Measurements from ENCODE around the gene GRK1. TPM values are rescaled to one million over a fixed set of nuclear protein-coding genes. Genes with fewer than 3 reads are reported as not detected.
"Not testable (repeated sequence)": the region's sequence is repeated elsewhere in the genome, so short reads cannot be mapped to it uniquely, and the experiment has no call there.

Gene GRK1
- total RNA-seq (2012; rRNA removed): not detected in 2 replicates

- Histone ChIP-seq H3K27me3 (ENCODE audit: control insufficient read depth, insufficient read depth, low read length) (peaks cover 53% of the 10 kb centered on the region), H3K4me1 (ENCODE audit: control insufficient read depth, insufficient read depth, low read length) (no peaks in the 10 kb centered on the region), H3K9ac (ENCODE audit: low read depth, low read length) (no peak within 1 kb of the TSS), H3K36me3 (ENCODE audit: insufficient read depth, low read length) (no peaks in the 10 kb centered on the region), H3K4me2 (ENCODE audit: low read length) (no peak within 1 kb of the TSS), H3K9me3 (replicated peaks; ENCODE audit: low read length) (no peaks in the 10 kb centered on the region), H3K4me3 (ENCODE audit: low read length) (no peak within 1 kb of the TSS)
These were observed at the start of gene GRK1 for GRCh38 chr13:113666951-113667701. GRK1 (plus strand) TSS chr13:113667219; CDS start chr13:113667387, 168 bp downstream.

- Histone ChIP-seq H3K27me3 (ENCODE audit: control insufficient read depth, insufficient read depth, low read length) (no peaks in the 10 kb centered on the region), H3K4me2 (ENCODE audit: low read length) (no peak overlapping the region), H3K4me3 (ENCODE audit: low read length) (no peak overlapping the region), H3K36me3 (ENCODE audit: insufficient read depth, low read length) (peaks cover 19% of the 10 kb centered on the region), H3K9me3 (replicated peaks; ENCODE audit: low read length) (no peaks in the 10 kb centered on the region), H3K4me1 (ENCODE audit: control insufficient read depth, insufficient read depth, low read length) (peaks cover 10% of the 10 kb centered on the region), H3K9ac (ENCODE audit: low read depth, low read length) (no peak overlapping the region)
These were observed 49.1 kb upstream of the GRK1 start for GRCh38 chr13:113617961-113618360.

- Histone ChIP-seq H3K27me3 (ENCODE audit: control insufficient read depth, insufficient read depth, low read length) (no peaks in the 10 kb centered on the region), H3K36me3 (ENCODE audit: insufficient read depth, low read length) (peaks cover 21% of the 10 kb centered on the region), H3K9ac (ENCODE audit: low read depth, low read length) (no peak overlapping the region), H3K4me2 (ENCODE audit: low read length) (no peak overlapping the region), H3K4me3 (ENCODE audit: low read length) (no peak overlapping the region), H3K9me3 (replicated peaks; ENCODE audit: low read length) (no peaks in the 10 kb centered on the region), H3K4me1 (ENCODE audit: control insufficient read depth, insufficient read depth, low read length) (peaks cover 10% of the 10 kb centered on the region)
These were observed 48.6 kb upstream of the GRK1 start for GRCh38 chr13:113618455-113618854.

- no peak overlapping the region for H3K9ac ChIP-seq (ENCODE audit: low read depth, low read length)
- no peak overlapping the region for H3K4me2 ChIP-seq (ENCODE audit: low read length)
- H3K4me3 ChIP-seq (ENCODE audit: low read length): no peak overlapping the region
- H3K4me1 ChIP-seq (ENCODE audit: control insufficient read depth, insufficient read depth, low read length): peaks cover 10% of the 10 kb centered on the region
- no peaks in the 10 kb centered on the region for H3K27me3 ChIP-seq (ENCODE audit: control insufficient read depth, insufficient read depth, low read length)
- no peaks in the 10 kb centered on the region for H3K9me3 ChIP-seq (replicated peaks; ENCODE audit: low read length)
- H3K36me3 ChIP-seq (ENCODE audit: insufficient read depth, low read length): peaks cover 23% of the 10 kb centered on the region
These were observed 46.8 kb upstream of the GRK1 start for GRCh38 chr13:113620036-113620796.

- no peak overlapping the region for H3K4me2 ChIP-seq (ENCODE audit: low read length)
- peaks cover 28% of the 10 kb centered on the region for H3K36me3 ChIP-seq (ENCODE audit: insufficient read depth, low read length)
- no peaks in the 10 kb centered on the region for H3K27me3 ChIP-seq (ENCODE audit: control insufficient read depth, insufficient read depth, low read length)
- no peak overlapping the region for H3K9ac ChIP-seq (ENCODE audit: low read depth, low read length)
- peaks cover 16% of the 10 kb centered on the region for H3K4me1 ChIP-seq (ENCODE audit: control insufficient read depth, insufficient read depth, low read length)
- no peak overlapping the region for H3K4me3 ChIP-seq (ENCODE audit: low read length)
- H3K9me3 ChIP-seq (replicated peaks; ENCODE audit: low read length): no peaks in the 10 kb centered on the region
These were observed 46.0 kb upstream of the GRK1 start for GRCh38 chr13:113621046-113621445.

- not testable (repeated sequence) for H3K9me3 ChIP-seq (replicated peaks; ENCODE audit: low read length); H3K4me3 ChIP-seq (ENCODE audit: low read length); H3K27me3 ChIP-seq (ENCODE audit: control insufficient read depth, insufficient read depth, low read length); H3K4me2 ChIP-seq (ENCODE audit: low read length); H3K9ac ChIP-seq (ENCODE audit: low read depth, low read length)
- H3K36me3 ChIP-seq (ENCODE audit: insufficient read depth, low read length): peaks cover 24% of the 10 kb centered on the region
- peaks cover 20% of the 10 kb centered on the region for H3K4me1 ChIP-seq (ENCODE audit: control insufficient read depth, insufficient read depth, low read length)
These were observed 45.5 kb upstream of the GRK1 start for GRCh38 chr13:113621498-113621897.

- not testable (repeated sequence) for H3K27me3 ChIP-seq (ENCODE audit: control insufficient read depth, insufficient read depth, low read length); H3K4me3 ChIP-seq (ENCODE audit: low read length); H3K9ac ChIP-seq (ENCODE audit: low read depth, low read length); H3K9me3 ChIP-seq (replicated peaks; ENCODE audit: low read length); H3K4me2 ChIP-seq (ENCODE audit: low read length)
- Histone ChIP-seq H3K36me3 (ENCODE audit: insufficient read depth, low read length) (peaks cover 29% of the 10 kb centered on the region), H3K4me1 (ENCODE audit: control insufficient read depth, insufficient read depth, low read length) (peaks cover 16% of the 10 kb centered on the region)
These were observed 45.0 kb upstream of the GRK1 start for GRCh38 chr13:113621986-113622550.

GRCh38 chr13:113622791-113623490 lies 44.1 kb upstream of the GRK1 start:
- Histone ChIP-seq H3K4me2 (ENCODE audit: low read length) (no peak overlapping the region), H3K9ac (ENCODE audit: low read depth, low read length) (no peak overlapping the region), H3K4me3 (ENCODE audit: low read length) (no peak overlapping the region), H3K36me3 (ENCODE audit: insufficient read depth, low read length) (peaks cover 32% of the 10 kb centered on the region), H3K9me3 (replicated peaks; ENCODE audit: low read length) (no peaks in the 10 kb centered on the region), H3K4me1 (ENCODE audit: control insufficient read depth, insufficient read depth, low read length) (peaks cover 11% of the 10 kb centered on the region), H3K27me3 (ENCODE audit: control insufficient read depth, insufficient read depth, low read length) (no peaks in the 10 kb centered on the region)

- Histone ChIP-seq H3K27me3 (ENCODE audit: control insufficient read depth, insufficient read depth, low read length) (no peaks in the 10 kb centered on the region), H3K9me3 (replicated peaks; ENCODE audit: low read length) (no peaks in the 10 kb centered on the region), H3K4me1 (ENCODE audit: control insufficient read depth, insufficient read depth, low read length) (peaks cover 11% of the 10 kb centered on the region), H3K4me2 (ENCODE audit: low read length) (no peak overlapping the region), H3K36me3 (ENCODE audit: insufficient read depth, low read length) (peaks cover 32% of the 10 kb centered on the region), H3K9ac (ENCODE audit: low read depth, low read length) (no peak overlapping the region), H3K4me3 (ENCODE audit: low read length) (no peak overlapping the region)
These were observed 43.4 kb upstream of the GRK1 start for GRCh38 chr13:113623491-113624234.

GRCh38 chr13:113624235-113624587 lies 42.8 kb upstream of the GRK1 start:
- Histone ChIP-seq H3K4me3 (ENCODE audit: low read length) (no peak overlapping the region), H3K9me3 (replicated peaks; ENCODE audit: low read length) (no peaks in the 10 kb centered on the region), H3K4me2 (ENCODE audit: low read length) (no peak overlapping the region), H3K36me3 (ENCODE audit: insufficient read depth, low read length) (peaks cover 35% of the 10 kb centered on the region), H3K27me3 (ENCODE audit: control insufficient read depth, insufficient read depth, low read length) (no peaks in the 10 kb centered on the region), H3K4me1 (ENCODE audit: control insufficient read depth, insufficient read depth, low read length) (peaks cover 11% of the 10 kb centered on the region), H3K9ac (ENCODE audit: low read depth, low read length) (no peak overlapping the region)

Data from skeletal muscle satellite cell (primary cell).